NB4 (cell line): ENCODE data around the gene JAKMIP1.

Source experiments
- MYC ChIP-seq: IDR thresholded peaks from 2 replicates; pipeline ENCODE4 v1.6.1; 2011; ENCODE audit warnings: low read depth, low read length
- POLR2A ChIP-seq: IDR thresholded peaks from 2 replicates; pipeline ENCODE4 v1.6.1; 2011; ENCODE audit warnings: mild to moderate bottlenecking; ENCODE audit not compliant: insufficient read length; ENCODE audit errors: extremely low read depth
- TF ChIP-seq, protein P1 (sequence below): IDR thresholded peaks from one replicate; pipeline ENCODE4 v1.5.1; 2012; ENCODE audit warnings: low read depth, low read length

DNA sequence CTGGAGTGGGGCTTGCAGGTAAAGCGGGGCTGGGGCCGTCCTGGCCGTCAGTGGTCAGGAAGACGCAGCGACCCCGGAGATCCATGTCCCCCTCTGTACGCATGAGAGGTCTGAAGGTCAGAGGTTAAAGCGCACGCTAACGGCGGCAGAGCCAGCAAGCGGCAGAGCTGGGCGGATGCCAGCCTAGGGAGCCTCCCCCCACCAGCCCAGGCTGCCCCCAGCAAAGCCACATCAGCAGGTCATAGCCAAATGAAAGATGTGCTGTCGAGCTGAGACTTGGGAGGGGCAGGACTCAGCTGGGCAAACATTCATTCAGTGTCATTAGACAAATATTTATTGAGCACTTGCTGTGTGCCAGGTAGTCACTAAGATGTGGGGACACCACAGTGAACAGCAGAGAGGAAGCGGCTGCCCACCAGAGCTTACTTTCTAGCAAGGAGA is 593 bp upstream of the JAKMIP1 start:
- TF ChIP-seq, protein P1, sequence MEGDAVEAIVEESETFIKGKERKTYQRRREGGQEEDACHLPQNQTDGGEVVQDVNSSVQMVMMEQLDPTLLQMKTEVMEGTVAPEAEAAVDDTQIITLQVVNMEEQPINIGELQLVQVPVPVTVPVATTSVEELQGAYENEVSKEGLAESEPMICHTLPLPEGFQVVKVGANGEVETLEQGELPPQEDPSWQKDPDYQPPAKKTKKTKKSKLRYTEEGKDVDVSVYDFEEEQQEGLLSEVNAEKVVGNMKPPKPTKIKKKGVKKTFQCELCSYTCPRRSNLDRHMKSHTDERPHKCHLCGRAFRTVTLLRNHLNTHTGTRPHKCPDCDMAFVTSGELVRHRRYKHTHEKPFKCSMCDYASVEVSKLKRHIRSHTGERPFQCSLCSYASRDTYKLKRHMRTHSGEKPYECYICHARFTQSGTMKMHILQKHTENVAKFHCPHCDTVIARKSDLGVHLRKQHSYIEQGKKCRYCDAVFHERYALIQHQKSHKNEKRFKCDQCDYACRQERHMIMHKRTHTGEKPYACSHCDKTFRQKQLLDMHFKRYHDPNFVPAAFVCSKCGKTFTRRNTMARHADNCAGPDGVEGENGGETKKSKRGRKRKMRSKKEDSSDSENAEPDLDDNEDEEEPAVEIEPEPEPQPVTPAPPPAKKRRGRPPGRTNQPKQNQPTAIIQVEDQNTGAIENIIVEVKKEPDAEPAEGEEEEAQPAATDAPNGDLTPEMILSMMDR, result no peak
- TF ChIP-seq POLR2A, result no peak
- no peak for TF ChIP-seq MYC
